Esophagus mucosa (tissue), 1 donor: ENCODE results near the gene YPEL5. TPM values are rescaled to one million over a fixed set of nuclear protein-coding genes. Genes with fewer than 3 reads are reported as not detected.
"Not testable (repeated sequence)": the region's sequence is repeated elsewhere in the genome, so short reads cannot be mapped to it uniquely, and the experiment has no call there.

Experiments used
- ATAC-seq: fragments of 200-7000 bp; cut with Tn5 transposase; one replicate; pipeline ENCODE4 v1.9.1; 2020
- total RNA-seq: library from RNA; stranded (reverse); gene quantifications from one replicate; pipeline ENCODE4 v1.2.4, GENCODE V29; 2023
- donor health status: DM: yes; HTN: yes; CAD: no.

The YPEL5 gene
- total RNA-seq, result 56.4 TPM

DNA sequence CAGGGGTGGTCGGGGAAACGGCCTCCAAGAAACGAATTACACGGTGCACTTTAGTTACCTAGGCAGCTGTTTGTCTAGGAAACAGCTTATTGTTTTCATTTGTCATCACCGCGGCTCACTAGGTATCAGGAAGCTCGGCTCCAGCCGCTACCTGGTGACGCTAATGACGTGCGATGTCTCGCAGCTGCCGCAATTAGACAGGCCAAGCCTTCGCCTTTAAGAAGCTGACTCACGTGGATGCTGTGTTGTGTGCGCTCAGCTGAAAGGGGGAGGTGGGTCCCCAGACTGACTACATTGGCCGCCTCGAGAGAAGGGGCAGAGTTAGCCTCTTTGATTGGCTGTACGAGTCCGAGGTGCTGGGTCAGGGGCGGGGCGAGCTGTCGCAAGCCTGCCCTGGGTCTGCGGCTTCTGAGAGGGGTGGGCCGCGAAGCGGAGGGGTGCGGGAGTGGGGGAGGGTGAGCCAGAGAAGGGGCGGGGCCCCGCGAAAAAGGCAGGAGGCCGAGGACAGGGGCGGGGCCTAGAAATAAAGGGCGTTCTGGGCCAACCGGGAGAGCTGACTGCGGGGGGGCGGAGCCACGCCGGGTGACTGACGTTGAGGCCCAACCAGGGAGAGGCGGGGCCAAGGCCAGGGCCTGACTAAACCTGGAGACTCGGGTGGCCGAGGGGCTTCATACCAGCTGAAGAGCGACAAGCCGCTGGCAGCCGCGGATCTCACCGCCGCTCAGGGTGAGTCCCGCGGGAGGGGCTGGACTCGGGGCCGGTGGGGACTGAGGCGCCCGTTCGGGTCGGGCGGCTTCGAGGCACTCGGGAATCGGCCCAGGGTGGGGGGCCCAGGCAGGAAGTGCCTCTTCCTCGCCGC, at the start of gene YPEL5:
YPEL5 (plus strand) TSS at position 671 of the 859 bp plus-strand sequence. CDS start 9,645 bp downstream, outside the sequence.
- peak; percentile 97 for ATAC-seq

DNA sequence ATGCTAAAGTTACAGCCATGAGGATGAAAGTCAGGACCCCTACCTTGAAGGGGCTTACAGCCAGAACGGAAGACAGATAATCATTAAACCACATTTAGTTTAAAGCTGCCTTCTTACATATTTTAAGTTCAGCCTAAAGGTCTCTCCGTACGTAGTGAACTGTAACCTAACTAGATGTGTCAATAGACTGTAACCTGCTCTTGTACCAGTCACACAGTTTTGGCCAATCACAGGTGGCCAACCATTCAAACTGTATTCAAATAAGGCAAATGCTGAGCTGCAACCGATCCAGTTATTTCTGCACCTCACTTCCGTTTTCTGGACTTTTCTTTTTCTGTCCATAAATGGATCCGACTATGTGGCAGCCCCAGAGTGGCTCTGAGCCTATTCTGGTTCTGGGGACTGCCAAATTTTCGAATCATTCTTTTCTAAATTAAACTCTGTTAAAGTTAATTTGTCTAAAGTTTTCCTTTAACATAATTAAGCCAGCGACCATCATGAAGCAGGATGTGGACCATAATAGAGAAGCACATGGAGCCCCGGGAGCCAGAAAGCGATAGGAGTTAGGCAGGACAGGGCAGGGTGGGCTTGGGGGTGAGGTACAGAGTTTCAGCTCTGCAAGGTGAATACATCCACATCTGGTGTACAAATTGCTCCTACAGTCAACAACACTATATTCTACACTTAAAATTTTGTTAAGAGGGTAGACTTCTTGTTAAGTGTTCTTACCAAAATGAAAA, 48.4 kb upstream of the YPEL5 start:
- no peak for ATAC-seq

- not testable (repeated sequence) for ATAC-seq
Measured at GRCh38 chr2:30099366-30099765, 47.4 kb upstream of the YPEL5 start.

DNA sequence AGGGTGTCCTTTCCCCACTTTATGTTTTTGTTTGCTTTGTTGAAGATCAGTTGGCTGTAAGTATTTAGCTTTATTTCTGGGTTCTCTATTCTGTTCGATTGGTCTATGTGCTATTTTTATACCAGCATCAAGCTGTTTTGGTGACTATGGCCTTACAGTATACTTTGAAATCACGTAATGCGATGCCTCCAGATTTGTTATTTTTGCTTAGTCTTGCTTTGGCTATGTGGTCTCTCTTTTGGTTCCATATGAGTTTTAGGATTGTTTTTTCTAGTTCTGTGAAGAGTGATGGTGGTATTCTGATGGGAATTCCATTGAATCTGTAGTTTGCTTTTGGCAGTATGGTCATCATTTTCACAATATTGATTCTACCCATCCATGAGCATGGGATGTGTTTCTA, 46.1 kb upstream of the YPEL5 start:
- not testable (repeated sequence) for ATAC-seq

GRCh38 chr2:30104307-30104706, 42.5 kb upstream of the YPEL5 start:
- ATAC-seq, result no peak

DNA sequence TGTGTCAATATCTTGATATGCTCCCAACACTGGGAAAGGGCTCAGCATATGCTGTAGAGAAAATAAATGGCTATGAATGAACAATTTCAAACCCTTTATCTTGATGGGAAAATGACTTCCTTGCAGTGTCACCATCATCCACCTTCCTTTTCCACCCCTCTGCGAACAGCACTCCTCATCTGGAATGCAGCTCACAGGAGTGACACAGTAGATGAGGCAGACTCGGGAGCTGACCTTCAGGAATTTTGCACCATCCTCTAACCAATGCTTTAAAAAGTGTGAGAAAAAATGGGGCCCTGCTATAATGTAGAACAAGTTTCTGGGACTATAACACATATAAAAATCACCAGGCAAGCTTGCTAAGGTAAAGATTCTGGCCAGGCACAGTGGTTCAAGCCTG, 41.3 kb upstream of the YPEL5 start:
- no peak for ATAC-seq

GRCh38 chr2:30106543-30106942, 40.3 kb upstream of the YPEL5 start:
- no peak for ATAC-seq

DNA sequence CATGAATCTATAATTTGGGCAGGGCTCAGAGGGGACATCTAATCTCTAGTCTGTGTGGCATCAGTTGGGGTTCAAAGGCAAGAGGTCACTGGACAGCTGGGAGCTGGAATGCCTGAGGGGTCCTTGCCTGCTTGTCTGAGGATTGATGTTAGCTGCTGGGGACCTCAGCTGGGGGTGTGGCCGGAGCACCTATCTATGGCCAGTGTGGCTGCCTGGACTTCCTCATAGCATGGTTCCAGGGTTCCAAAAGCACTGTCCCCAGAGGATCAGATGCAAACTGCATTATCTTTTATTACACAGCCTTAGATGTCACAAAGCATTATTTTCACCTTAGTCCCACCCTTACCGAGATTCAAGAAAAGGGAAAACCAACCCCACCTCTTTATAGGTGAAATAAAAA, 38.6 kb upstream of the YPEL5 start:
- no peak for ATAC-seq

- ATAC-seq, result no peak
Measured at GRCh38 chr2:30108851-30109250, 38.0 kb upstream of the YPEL5 start.

GRCh38 chr2:30109856-30110255, 37.0 kb upstream of the YPEL5 start:
- ATAC-seq, result no peak

GRCh38 chr2:30110773-30111172, 36.0 kb upstream of the YPEL5 start:
- ATAC-seq, result peak; percentile 38

DNA sequence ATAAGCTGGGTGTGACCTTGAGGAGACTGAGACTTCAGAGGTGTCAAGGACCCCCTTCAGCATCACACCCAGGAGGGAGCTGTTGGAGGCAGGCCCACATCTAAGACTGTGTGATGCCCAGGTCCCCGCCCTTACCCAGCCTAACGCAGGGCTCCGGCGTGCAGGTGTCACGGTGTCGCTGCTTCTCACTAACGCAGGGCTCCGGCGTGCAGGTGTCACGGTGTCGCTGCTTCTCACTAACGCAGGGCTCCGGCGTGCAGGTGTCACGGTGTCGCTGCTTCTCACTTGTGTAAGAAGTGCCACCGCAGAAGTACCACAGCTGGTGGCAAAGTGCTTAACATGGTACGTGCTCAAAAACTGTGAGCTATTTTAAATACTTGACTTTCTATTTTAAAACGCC, 35.6 kb upstream of the YPEL5 start:
- not testable (repeated sequence) for ATAC-seq

DNA sequence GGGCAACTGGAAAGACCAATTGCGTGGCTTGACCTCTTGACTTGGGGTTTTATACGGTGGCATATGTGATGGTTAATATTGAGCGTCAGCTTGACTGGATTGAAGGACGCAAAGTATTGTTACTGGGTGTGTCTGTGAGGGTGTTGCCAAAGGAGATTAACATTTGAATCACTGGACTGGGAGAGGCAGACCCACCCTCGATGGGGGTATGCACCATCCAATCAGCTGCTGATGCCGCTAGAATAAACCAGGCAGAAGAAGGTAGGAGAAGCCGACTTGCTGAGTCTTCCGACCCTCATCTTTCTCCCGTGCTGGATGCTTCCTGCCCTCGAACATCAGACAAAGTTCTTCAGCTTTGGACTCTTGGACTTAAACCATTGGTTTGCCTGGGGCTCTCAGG, 34.2 kb upstream of the YPEL5 start:
- ATAC-seq, result no peak

DNA sequence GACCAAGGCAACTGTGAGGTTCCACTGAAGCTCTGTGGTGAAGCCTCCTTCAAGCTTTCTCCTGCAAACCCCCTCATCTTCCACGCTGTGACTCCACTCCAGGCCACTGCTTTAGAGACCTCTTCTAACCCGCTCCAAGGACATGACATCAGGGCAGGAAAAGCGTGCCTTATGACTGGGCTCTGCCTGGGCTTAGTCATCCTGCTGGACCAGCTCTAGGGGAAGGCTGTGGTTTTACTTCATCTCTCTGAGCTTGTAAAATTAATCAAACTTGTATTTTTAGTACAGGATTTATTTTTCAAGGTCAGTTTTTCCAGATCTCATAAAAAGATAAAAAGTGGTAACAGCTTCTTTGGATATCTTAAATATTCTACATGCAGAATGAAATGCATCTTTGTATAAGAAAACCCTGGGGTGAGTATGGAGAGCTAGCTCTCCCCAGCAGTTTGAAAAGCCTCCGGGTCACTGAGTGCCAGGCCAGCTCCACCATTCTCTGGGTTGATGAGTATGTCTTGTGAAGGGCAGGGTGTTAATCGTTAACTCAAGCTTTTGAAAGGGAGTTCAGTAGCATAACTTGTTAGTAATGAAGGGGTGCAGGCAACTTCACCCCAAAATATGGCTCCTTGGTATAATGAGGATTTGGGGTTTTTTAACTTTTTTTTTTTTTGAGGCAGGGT, 33.1 kb upstream of the YPEL5 start:
- peak; percentile 74 for ATAC-seq

DNA sequence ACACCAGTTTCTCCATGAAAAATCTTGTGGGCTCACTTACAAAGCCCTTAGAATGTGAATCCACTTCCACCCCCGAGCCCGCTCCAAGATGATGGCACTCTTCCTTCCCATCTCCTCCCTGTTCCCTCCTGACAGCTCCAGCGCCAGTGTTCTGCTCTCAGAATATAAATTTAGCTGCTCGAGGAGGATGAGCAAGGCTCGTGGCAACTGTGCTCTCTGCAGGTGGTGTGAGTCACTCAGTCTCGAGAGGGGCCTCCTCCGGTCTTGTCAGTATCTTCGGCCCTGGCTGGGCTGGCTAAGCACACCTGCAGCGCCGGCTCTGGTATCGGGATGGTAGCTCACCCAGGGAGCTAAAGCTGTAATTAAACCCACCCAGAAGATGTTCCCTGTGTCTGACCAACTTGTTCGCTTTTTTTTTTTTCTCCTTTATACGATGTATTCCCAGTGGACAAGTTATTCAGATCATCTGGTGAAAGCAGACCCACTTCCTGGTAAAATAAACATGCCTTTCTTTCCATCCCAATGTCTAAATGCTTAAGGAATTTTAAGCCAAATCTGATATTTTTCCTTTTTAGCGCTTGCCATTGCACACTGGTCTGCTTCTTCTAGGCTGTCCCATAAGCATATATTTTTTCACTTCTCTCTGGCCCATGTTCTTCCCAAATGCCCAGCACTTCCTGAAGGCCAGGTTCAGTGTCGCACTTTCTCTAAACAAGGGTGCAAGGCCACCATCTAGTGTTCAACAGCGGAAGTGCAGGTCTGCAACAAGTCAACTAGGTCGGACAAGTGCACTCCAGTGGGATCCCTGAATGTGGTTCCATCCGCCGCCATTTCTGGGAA, 31.4 kb upstream of the YPEL5 start:
- ATAC-seq, result peak; percentile 77

- ATAC-seq, result no peak
Measured at GRCh38 chr2:30115981-30116285, 30.9 kb upstream of the YPEL5 start.

GRCh38 chr2:30122362-30122761, 24.4 kb upstream of the YPEL5 start:
- no peak for ATAC-seq

DNA sequence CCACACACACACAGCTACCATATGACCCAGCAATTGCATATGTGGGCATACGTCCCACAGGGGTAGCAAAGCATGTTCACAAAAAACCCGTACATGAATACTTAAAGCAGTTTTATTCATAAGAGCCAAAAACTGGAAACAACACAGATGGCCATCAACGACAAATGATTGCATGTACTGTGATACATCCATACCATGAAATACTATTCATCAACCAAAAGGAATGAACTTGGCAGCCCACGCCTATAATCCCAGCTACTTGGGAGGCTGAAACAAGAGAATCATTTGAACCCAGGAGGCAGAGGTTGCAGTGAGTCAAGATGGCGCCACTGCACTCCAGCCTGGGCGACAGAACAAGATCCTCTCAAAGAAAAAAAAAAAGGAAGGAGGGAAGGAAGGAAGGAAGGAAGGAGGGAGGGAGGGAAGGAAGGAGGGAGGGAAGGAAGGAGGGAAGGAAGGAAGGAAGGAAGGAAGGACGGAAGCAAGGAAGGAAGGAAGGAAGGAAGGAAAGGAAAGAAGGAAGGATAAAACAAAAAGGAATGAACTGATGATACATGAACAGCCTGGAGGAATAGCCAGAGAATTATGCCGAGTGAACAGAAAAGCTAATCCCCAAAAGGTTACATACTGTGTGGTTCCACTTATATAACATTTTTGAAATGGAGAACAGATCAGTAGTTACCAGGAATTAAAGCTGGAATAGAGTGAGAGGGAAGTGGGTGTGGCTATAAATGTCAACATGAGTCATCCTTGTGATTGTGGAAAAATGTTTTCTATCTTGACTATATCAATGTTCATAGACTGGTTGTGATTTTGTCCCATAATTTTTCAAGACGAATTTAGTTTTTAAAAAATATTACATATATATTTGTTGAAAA, 19.6 kb upstream of the YPEL5 start:
- ATAC-seq, result peak; percentile 71

DNA sequence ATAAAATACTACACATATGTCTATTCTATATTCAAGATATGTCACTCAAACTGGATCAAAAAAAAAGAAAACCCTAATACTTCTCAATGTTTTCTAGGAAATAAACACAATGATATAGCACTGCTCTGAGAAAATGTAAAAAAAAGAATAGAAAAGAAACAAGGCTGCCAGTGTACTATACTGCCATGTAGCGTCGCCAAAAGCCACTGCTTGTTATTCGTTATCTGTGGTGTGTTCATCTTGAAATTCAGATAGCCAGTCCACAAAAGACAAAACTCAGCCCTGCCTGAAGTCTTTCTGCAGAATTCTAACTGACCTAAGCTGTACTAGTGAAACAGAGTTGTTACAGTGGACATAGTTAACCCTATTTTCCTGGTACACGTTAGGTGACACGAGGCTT, 12.2 kb upstream of the YPEL5 start:
- ATAC-seq, result no peak

DNA sequence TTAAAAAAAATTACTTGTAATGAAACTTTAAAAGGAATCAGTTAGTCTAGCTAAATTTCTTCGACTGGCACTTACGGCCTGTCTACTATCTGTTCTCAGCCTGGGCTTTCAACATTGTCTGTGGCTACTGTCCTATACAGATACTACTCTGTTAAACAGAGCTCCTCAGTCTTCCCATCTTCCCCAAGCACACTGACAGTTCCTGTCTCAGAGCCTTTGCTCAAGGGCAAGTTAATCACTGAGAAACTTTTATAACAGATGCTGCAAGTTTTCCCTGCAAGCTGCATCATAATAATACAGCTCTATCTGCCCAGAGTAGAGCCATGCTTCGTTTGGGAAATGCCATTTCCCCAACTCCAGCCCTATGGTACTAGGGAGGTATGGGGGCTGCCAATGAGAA, 11.3 kb upstream of the YPEL5 start:
- no peak for ATAC-seq

DNA sequence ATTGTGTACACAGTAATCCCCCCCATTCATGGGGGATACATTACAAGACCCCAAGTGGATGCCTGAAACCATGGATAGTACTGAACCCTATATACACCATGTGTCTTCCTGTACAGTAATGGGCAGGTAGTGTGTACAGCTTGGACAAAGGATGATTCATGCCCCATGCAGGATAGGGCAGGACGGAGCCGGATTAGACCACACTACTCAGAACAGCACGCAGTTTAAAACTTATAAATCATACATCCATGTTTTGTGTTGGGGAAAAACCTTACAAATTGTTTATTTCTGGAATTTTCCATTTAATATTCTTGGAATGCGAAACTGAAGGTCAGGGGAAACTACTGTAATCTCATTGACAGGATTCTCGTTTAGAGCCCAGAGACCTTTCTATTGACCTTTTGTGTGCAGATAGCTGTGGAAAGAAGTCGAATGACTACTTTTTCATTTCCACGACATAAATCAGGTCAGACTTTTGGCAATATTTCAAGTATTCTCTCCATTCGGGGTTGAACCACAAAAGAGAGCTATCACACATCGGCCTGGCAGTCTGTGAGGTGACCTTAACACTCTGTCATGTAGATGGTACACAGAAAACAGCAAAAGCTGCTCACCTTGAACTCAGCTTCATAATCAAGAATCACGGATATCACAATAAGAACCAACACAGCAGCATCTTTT, 9.9 kb upstream of the YPEL5 start:
- ATAC-seq, result peak; percentile 98
